ENCODE measurements around the gene MYLK3.

GRCh38 chr16:46720619-46721018 lies 27.5 kb downstream of the MYLK3 start:
- TF ChIP-seq, protein P1, sequence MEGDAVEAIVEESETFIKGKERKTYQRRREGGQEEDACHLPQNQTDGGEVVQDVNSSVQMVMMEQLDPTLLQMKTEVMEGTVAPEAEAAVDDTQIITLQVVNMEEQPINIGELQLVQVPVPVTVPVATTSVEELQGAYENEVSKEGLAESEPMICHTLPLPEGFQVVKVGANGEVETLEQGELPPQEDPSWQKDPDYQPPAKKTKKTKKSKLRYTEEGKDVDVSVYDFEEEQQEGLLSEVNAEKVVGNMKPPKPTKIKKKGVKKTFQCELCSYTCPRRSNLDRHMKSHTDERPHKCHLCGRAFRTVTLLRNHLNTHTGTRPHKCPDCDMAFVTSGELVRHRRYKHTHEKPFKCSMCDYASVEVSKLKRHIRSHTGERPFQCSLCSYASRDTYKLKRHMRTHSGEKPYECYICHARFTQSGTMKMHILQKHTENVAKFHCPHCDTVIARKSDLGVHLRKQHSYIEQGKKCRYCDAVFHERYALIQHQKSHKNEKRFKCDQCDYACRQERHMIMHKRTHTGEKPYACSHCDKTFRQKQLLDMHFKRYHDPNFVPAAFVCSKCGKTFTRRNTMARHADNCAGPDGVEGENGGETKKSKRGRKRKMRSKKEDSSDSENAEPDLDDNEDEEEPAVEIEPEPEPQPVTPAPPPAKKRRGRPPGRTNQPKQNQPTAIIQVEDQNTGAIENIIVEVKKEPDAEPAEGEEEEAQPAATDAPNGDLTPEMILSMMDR (IDR thresholded peaks at IDR 0.05), result no peak
- TF ChIP-seq POLR2A (IDR thresholded peaks at IDR 0.05) (no peak), EP300 (IDR thresholded peaks at IDR 0.05) (no peak)
